Measurements from ENCODE around the gene TOM1L2.

DNA sequence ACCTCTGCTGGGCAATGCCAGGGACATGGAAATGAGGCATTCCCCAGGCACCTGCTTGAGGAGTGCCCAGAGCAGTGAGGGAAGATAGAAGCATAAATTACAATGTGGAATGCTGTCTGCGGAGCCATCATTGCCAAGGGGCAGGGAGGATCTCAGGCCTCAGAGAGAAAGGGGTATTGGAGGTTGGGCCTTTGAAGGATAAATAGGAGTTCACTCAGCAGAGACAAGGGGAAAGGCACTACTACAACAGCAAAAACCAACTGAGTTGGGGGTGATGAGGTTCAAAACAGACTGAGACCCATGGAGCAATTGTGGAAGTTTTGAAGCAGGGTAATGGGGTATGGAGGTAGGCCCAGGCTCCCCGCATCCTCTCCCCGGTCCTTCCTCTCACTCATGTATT lies 168.2 kb downstream of the TOM1L2 start:
- TF ChIP-seq, protein P1, sequence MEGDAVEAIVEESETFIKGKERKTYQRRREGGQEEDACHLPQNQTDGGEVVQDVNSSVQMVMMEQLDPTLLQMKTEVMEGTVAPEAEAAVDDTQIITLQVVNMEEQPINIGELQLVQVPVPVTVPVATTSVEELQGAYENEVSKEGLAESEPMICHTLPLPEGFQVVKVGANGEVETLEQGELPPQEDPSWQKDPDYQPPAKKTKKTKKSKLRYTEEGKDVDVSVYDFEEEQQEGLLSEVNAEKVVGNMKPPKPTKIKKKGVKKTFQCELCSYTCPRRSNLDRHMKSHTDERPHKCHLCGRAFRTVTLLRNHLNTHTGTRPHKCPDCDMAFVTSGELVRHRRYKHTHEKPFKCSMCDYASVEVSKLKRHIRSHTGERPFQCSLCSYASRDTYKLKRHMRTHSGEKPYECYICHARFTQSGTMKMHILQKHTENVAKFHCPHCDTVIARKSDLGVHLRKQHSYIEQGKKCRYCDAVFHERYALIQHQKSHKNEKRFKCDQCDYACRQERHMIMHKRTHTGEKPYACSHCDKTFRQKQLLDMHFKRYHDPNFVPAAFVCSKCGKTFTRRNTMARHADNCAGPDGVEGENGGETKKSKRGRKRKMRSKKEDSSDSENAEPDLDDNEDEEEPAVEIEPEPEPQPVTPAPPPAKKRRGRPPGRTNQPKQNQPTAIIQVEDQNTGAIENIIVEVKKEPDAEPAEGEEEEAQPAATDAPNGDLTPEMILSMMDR (IDR thresholded peaks at IDR 0.05), result no peak
- TF ChIP-seq POLR2A (IDR thresholded peaks at IDR 0.05), result no peak

Data from lower leg skin (tissue), 3 donors.